SK-N-SH (cell line): ENCODE results near the gene EXOC1. TPM values are rescaled to one million over a fixed set of nuclear protein-coding genes. Genes with fewer than 3 reads are reported as not detected.

ENCODE experiments used
- CTCF ChIA-PET: fragments of 300-600, 350-600 bp; formaldehyde crosslinking; extraction: SDS; loops from one replicate; lab custom pipeline; 2021; lab: Yijun Ruan, JAX
- POLR2A ChIA-PET: fragments of 350-600 bp; sonication (Branson Sonifier 250); formaldehyde crosslinking; extraction: SDS; loops from one replicate; lab custom pipeline; 2020; ENCODE audit warnings: antibody characterized with exemption, inconsistent platforms; lab: Yijun Ruan, JAX
- DNase-seq: peaks from one replicate; pipeline ENCODE4 v3.0.0; 2012
- H2AFZ ChIP-seq: fragments of 200-600 bp; sonication (generic); 2 replicates; pipeline ENCODE4 v1.8.1; 2016; ENCODE audit warnings: antibody characterized with exemption, mild to moderate bottlenecking, low read depth
- H3F3A ChIP-seq: fragments of 200-600 bp; sonication (generic); replicated peaks from 2 replicates; pipeline ENCODE3; 2016; ENCODE audit warnings: antibody characterized with exemption, mild to moderate bottlenecking; ENCODE audit not compliant: insufficient read depth
- H3K27ac ChIP-seq, 2 experiments: fragments of 200-500 bp in 1 of 2; fragments of 200-600 bp in 1 of 2; sonication (Bioruptor generic) in 1 of 2; sonication (generic), shearing (Covaris generic) in 1 of 2; 2 replicates each; pipeline versions ENCODE4 v1.5.1 to v1.6.1; 2014 to 2016; ENCODE audit warnings: low read depth in 2 of 2, inconsistent platforms in 1 of 2, low read length in 1 of 2, mild to moderate bottlenecking in 1 of 2, mixed read lengths in 1 of 2
- H3K27me3 ChIP-seq: fragments of 200-600 bp; sonication (generic), shearing (Covaris generic); 2 replicates; pipeline ENCODE4 v1.6.1; 2016; ENCODE audit warnings: mixed run types; ENCODE audit not compliant: insufficient read depth
- H3K36me3 ChIP-seq, 2 experiments: fragments of 200-500 bp in 1 of 2; fragments of 200-600 bp in 1 of 2; sonication (Bioruptor generic) in 1 of 2; sonication (generic) in 1 of 2; replicated peaks in 1 of 2; 2 replicates each; pipeline versions ENCODE3 to v1.5.1; 2014 to 2016; ENCODE audit warnings: low read length in 1 of 2, mild to moderate bottlenecking in 1 of 2; ENCODE audit not compliant: insufficient read depth in 2 of 2, control insufficient read depth in 1 of 2
- H3K4me1 ChIP-seq, 2 experiments: fragments of 200-500 bp in 1 of 2; fragments of 200-600 bp in 1 of 2; sonication (Bioruptor generic) in 1 of 2; sonication (generic), shearing (Covaris generic) in 1 of 2; 2 replicates each; pipeline versions ENCODE4 v1.5.1 to v1.6.1; 2014 to 2016; ENCODE audit warnings: low read depth in 1 of 2, low read length in 1 of 2, mixed run types in 1 of 2; ENCODE audit not compliant: insufficient read depth in 2 of 2, control insufficient read depth in 1 of 2
- H3K4me2 ChIP-seq: fragments of 200-600 bp; sonication (generic), shearing (Covaris generic); 2 replicates; pipeline ENCODE4 v1.6.1; 2017; ENCODE audit warnings: mixed run types
- H3K4me3 ChIP-seq, 2 experiments: fragments of 200-500 bp in 1 of 2; fragments of 200-600 bp in 1 of 2; sonication (Bioruptor generic) in 1 of 2; sonication (generic), shearing (Covaris generic) in 1 of 2; 2 replicates each; pipeline versions ENCODE4 v1.5.1 to v1.8.1; 2014 to 2016; ENCODE audit warnings: low read depth in 2 of 2, inconsistent platforms in 1 of 2, low read length in 1 of 2, mild to moderate bottlenecking in 1 of 2, mixed read lengths in 1 of 2, moderate library complexity in 1 of 2
- H3K79me2 ChIP-seq: fragments of 200-600 bp; sonication (generic); 2 replicates; pipeline ENCODE4 v1.8.1; 2017; ENCODE audit warnings: mild to moderate bottlenecking; ENCODE audit not compliant: insufficient read depth
- H3K9ac ChIP-seq: fragments of 200-600 bp; sonication (generic); 2 replicates; pipeline ENCODE4 v1.6.1; 2017; ENCODE audit warnings: mixed run types
- H3K9me2 ChIP-seq: fragments of 200-600 bp; sonication (generic); 2 replicates; pipeline ENCODE4 v1.6.1; 2017; ENCODE audit warnings: mixed run types
- H3K9me3 ChIP-seq: fragments of 200-600 bp; sonication (generic); 2 replicates; pipeline ENCODE4 v1.6.1; 2017; ENCODE audit warnings: mixed run types, mild to moderate bottlenecking, moderate library complexity
- H4K20me1 ChIP-seq: fragments of 200-600 bp; sonication (generic); 2 replicates; pipeline ENCODE4 v1.6.1; 2017; ENCODE audit warnings: mild to moderate bottlenecking, mixed run types; ENCODE audit not compliant: insufficient read depth
- CHD2 ChIP-seq: fragments of 150-350 bp; IDR thresholded peaks from 2 replicates; pipeline ENCODE4 v1.6.1; 2018; ENCODE audit warnings: low read length; ENCODE audit not compliant: partially characterized antibody
- EP300 ChIP-seq, 2 experiments: IDR thresholded peaks; 2 replicates each; pipeline versions ENCODE4 v1.4.0 to v1.6.1; 2012; ENCODE audit warnings: borderline replicate concordance in 1 of 2, low read depth in 1 of 2, low read length in 1 of 2
- EZH2phosphoT487 ChIP-seq: fragments of 200-600 bp; sonication (generic); IDR thresholded peaks from 2 replicates; pipeline ENCODE4 v1.6.1; 2017; ENCODE audit warnings: low read depth, mixed run types, mild to moderate bottlenecking, antibody characterized with exemption, moderate library complexity, borderline replicate concordance
- FOSL2 ChIP-seq: IDR thresholded peaks from 2 replicates; pipeline ENCODE4 v1.4.0; 2012; ENCODE audit warnings: low read depth, mild to moderate bottlenecking, moderate library complexity, borderline replicate concordance
- GATA2 ChIP-seq: sonication (generic); formaldehyde crosslinking; IDR thresholded peaks from 2 replicates; pipeline ENCODE4 v1.5.0; 2020; ENCODE audit warnings: mild to moderate bottlenecking, missing genetic modification reagents
- IRF3 ChIP-seq: fragments of 150-350 bp; IDR thresholded peaks from 2 replicates; pipeline ENCODE4 v1.6.1; 2016; ENCODE audit warnings: mild to moderate bottlenecking, low read depth, low read length
- JUND ChIP-seq: IDR thresholded peaks from 2 replicates; pipeline ENCODE4 v1.4.0; 2012
- MEF2A ChIP-seq: IDR thresholded peaks from 2 replicates; pipeline ENCODE4 v1.4.0; 2012; ENCODE audit warnings: low read depth, borderline replicate concordance
- MXI1 ChIP-seq: IDR thresholded peaks from 2 replicates; pipeline ENCODE4 v1.6.1; 2012; ENCODE audit warnings: mild to moderate bottlenecking, low read depth, low read length, improper control_type of control experiment
- PBX3 ChIP-seq: IDR thresholded peaks from 2 replicates; pipeline ENCODE4; 2012
- POLR2AphosphoS5 ChIP-seq: IDR thresholded peaks from 2 replicates; pipeline ENCODE4 v1.6.1; 2012; ENCODE audit warnings: low read depth, low read length
- RCOR1 ChIP-seq: fragments of 150-350 bp; IDR thresholded peaks from 2 replicates; pipeline ENCODE4 v1.6.1; 2017; ENCODE audit warnings: antibody characterized with exemption, low read length
- REST ChIP-seq: IDR thresholded peaks from 2 replicates; pipeline ENCODE4 v1.6.1; 2012; ENCODE audit warnings: mild to moderate bottlenecking, low read depth, low read length, moderate library complexity
- SIN3A ChIP-seq: IDR thresholded peaks from 2 replicates; pipeline ENCODE4 v1.6.1; 2012; ENCODE audit warnings: low read depth, mild to moderate bottlenecking, low read length, moderate library complexity, borderline replicate concordance
- TAF1 ChIP-seq: IDR thresholded peaks from 2 replicates; pipeline ENCODE4 v1.6.1; 2012; ENCODE audit warnings: low read depth, mild to moderate bottlenecking, low read length, moderate library complexity, borderline replicate concordance
- USF2 ChIP-seq: fragments of 150-350 bp; IDR thresholded peaks from 2 replicates; pipeline ENCODE4 v1.6.1; 2017; ENCODE audit warnings: antibody characterized with exemption, low read length, low read depth, borderline replicate concordance
- WGBS: methylation state at CpG from one replicate; pipeline ENCODE4 v1.1.6; 2017; ENCODE audit warnings: low lambda C conversion rate; 5-methylcytosine and 5-hydroxymethylcytosine counted together
- polyA plus RNA-seq, 3 experiments: library from polyadenylated mRNA; depleted of rRNA; stranded (reverse); fragments of >200 nt; gene quantifications; 2 replicates each; pipeline ENCODE4 v1.2.3, GENCODE V29; 2012

EXOC1 gene
- polyA plus RNA-seq, 1 of the 3 experiments (the other 2 are of a cell fraction): 13.5 TPM

- Histone ChIP-seq H3K27ac (peak overlapping the region in 1 of 2 experiments; percentile 71; a peak in 2 of 4 replicates), H4K20me1 (no peaks in the 10 kb centered on the region), H3K4me1 (peaks cover 0 to 4% of the 10 kb centered on the region in 2 experiments; a peak in 1 of 4 replicates), H3K79me2 (peaks cover 6% of the 10 kb centered on the region; the same call in 1 of the 2 replicates), H2AFZ (no peak overlapping the region), H3K4me3 (no peak overlapping the region), H3K9me2 (no peaks in the 10 kb centered on the region), H3K36me3 (no peaks in the 10 kb centered on the region), H3F3A (no peaks in the 10 kb centered on the region), H3K9me3 (no peaks in the 10 kb centered on the region; the same call in 1 of the 2 replicates), H3K9ac (no peak overlapping the region), H3K27me3 (no peaks in the 10 kb centered on the region), H3K4me2 (no peak overlapping the region)
- TF ChIP-seq IRF3: no peak
- TF ChIP-seq EP300 (IDR thresholded peaks at IDR 0.05; ENCODE audit: borderline replicate concordance in 1 of 2, low read depth in 1 of 2, low read length in 1 of 2): peak in 1 of 2 experiments; percentile 71; a peak in 2 of 4 replicates
- peak; percentile 64 for TF ChIP-seq GATA2 (CRISPR knock-in tag)
- TF ChIP-seq USF2: no peak
- TF ChIP-seq RCOR1: peak; percentile 35; the same call in 1 of the 2 replicates
- TF ChIP-seq POLR2AphosphoS5: no peak
- WGBS: 88% methylated on average over 3 of the region's 3 CpGs
- DNase-seq: peak; percentile 32
- CTCF ChIA-PET: interaction anchor here (1.0 to 1.3 kb wide), 3 partner anchors 11 to 95 kb away, joined by 3 to 4 read pairs (median 4); no protein-coding TSS in a partner anchor
- POLR2A ChIA-PET: no interaction called here
Observed at GRCh38 chr4:55941881-55942396, 88.5 kb downstream of the EXOC1 start.

- no peaks in the 10 kb centered on the region for H4K20me1 ChIP-seq
- H3K79me2 ChIP-seq: peaks cover 42% of the 10 kb centered on the region
- TF ChIP-seq REST: no peak
- no peak for TF ChIP-seq TAF1
- no peak for TF ChIP-seq IRF3
- no peak for TF ChIP-seq SIN3A
- TF ChIP-seq EZH2phosphoT487: no peak
- TF ChIP-seq PBX3: no peak
- TF ChIP-seq JUND: no peak; the same call in 1 of the 2 replicates
- no peak for TF ChIP-seq FOSL2
- no peak for TF ChIP-seq MEF2A
- TF ChIP-seq CHD2: no peak
- no peak for TF ChIP-seq MXI1
- H3K4me1 ChIP-seq: peaks cover 0 to 9% of the 10 kb centered on the region in 2 experiments; a peak in 3 of 4 replicates
- H3F3A ChIP-seq: peaks cover 32% of the 10 kb centered on the region
- peak overlapping the region; percentile 84 for H2AFZ ChIP-seq
- peak overlapping the region; percentile 82 for H3K4me2 ChIP-seq
- peak overlapping the region; percentile 98 to 99 for H3K27ac ChIP-seq
- POLR2A ChIA-PET: no interaction called here
- H3K36me3 ChIP-seq: peaks cover 3 to 4% of the 10 kb centered on the region in 2 experiments
- no peaks in the 10 kb centered on the region for H3K27me3 ChIP-seq
- DNase-seq: no peak
- H3K4me3 ChIP-seq: peak overlapping the region; percentile 65 to 79; a peak in 2 of 4 replicates
- H3K9me2 ChIP-seq: no peaks in the 10 kb centered on the region
- H3K9me3 ChIP-seq: no peaks in the 10 kb centered on the region
- H3K9ac ChIP-seq: peak overlapping the region; percentile 93
- CTCF ChIA-PET: interaction anchor here (1.1 to 3.0 kb wide), 19 partner anchors 13 to 851 kb away, joined by 3 to 61 read pairs (median 8); partner anchors contain the start of gene SRD5A3
- 89% methylated on average over 6 of the region's 6 CpGs for WGBS
Observed at GRCh38 chr4:55947254-55947882, 93.9 kb downstream of the EXOC1 start.
